ENCODE measurements around the gene EIF2AK2.

DNA sequence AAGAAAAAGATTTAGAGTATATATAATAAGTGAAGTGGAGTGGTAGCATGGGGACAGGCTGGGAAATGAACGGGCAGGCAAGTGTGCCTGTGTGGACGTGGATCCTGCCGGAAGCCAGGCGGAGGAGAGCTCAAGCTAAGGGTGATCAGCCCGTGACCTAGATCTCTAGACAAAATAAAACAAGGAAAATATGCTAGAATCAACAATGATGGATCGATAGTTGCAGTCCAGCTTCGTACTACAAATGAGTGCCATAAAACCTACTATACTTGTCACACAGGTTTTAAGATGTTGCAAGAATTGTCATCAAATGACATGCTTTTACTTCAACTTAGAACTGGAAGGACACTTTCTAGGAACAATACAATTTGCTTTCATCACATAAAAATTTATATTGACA lies 8.5 kb downstream of the EIF2AK2 start:
- TF ChIP-seq EZH2 (IDR thresholded peaks at IDR 0.05), result no peak
- TF ChIP-seq POLR2AphosphoS5 (IDR thresholded peaks at IDR 0.05; ENCODE audit: borderline replicate concordance, low read depth, low read length), result no peak
- TF ChIP-seq FOXP2 (optimal IDR thresholded peaks at IDR 0.05; ENCODE audit: control extremely low read depth, extremely low read length, insufficient read depth), result no peak
